ENCODE data around the gene HIP1. TPM values are rescaled to one million over a fixed set of nuclear protein-coding genes. Genes with fewer than 3 reads are reported as not detected.
"Not testable (repeated sequence)": the region's sequence is repeated elsewhere in the genome, so short reads cannot be mapped to it uniquely, and the experiment has no call there.

HIP1 gene
- total RNA-seq, 1 experiment from 2014 or later, result 5.3 TPM

DNA sequence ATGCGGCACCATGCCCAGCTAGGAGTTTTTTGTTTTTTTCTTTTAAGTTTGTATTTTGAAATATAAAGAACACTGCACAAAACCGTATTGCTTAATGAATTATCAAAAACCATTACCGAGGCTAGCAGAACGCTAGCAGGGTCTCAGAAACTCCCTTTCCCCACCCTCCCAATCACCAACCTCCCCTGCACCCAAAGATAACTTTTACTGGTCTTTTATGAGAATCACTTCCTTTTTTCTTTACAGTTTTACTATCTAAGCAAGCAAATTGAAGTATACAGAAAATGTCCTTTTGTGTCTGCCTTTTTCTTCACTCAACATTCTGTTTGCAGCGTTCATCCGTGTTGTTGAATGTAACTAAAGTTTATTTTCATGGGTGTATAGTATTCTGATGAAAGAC lies 13.4 kb downstream of the HIP1 start:
- Histone ChIP-seq H3F3A (ENCODE audit: low read length, unreplicated experiment) (no peaks in the 10 kb centered on the region), H3K9ac (ENCODE audit: low read length) (no peak overlapping the region), H3K9me2 (replicated peaks; ENCODE audit: low read length) (no peaks in the 10 kb centered on the region), H3K4me1 (ENCODE audit: insufficient read depth, low read length) (peaks cover 17% of the 10 kb centered on the region), H3K4me2 (ENCODE audit: low read length) (no peak overlapping the region), H3K4me3 (ENCODE audit: low read length) (no peak overlapping the region), H3K36me3 (ENCODE audit: low read depth, low read length) (no peaks in the 10 kb centered on the region), H3K27me3 (ENCODE audit: low read length) (no peaks in the 10 kb centered on the region), H3K9me3 (ENCODE audit: low read length) (no peaks in the 10 kb centered on the region), H2AFZ (ENCODE audit: low read length) (no peak overlapping the region), H3K79me2 (ENCODE audit: low read length) (no peaks in the 10 kb centered on the region), H3K27ac (ENCODE audit: low read length) (no peak overlapping the region), H4K20me1 (ENCODE audit: low read length) (no peaks in the 10 kb centered on the region)
- no TSS peak for BruUV-seq (replicated peaks)
- intact Hi-C loops (cut with micrococcal nuclease), result no loop called here
- ChIA-PET CTCF (no interaction called here), POLR2A (ENCODE audit: unreplicated experiment) (no interaction called here)
- TF ChIP-seq, protein P1, sequence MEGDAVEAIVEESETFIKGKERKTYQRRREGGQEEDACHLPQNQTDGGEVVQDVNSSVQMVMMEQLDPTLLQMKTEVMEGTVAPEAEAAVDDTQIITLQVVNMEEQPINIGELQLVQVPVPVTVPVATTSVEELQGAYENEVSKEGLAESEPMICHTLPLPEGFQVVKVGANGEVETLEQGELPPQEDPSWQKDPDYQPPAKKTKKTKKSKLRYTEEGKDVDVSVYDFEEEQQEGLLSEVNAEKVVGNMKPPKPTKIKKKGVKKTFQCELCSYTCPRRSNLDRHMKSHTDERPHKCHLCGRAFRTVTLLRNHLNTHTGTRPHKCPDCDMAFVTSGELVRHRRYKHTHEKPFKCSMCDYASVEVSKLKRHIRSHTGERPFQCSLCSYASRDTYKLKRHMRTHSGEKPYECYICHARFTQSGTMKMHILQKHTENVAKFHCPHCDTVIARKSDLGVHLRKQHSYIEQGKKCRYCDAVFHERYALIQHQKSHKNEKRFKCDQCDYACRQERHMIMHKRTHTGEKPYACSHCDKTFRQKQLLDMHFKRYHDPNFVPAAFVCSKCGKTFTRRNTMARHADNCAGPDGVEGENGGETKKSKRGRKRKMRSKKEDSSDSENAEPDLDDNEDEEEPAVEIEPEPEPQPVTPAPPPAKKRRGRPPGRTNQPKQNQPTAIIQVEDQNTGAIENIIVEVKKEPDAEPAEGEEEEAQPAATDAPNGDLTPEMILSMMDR (conservative IDR thresholded peaks at IDR 0.05; ENCODE audit: low read depth, low read length), result no peak
- TF ChIP-seq EZH2phosphoT487 (IDR thresholded peaks at IDR 0.05; ENCODE audit: borderline replicate concordance, low read length) (no peak), EZH2 (IDR thresholded peaks at IDR 0.05; ENCODE audit: low read length, unreplicated experiment) (no peak)
- ATAC-seq (no peak), DNase-seq (no peak)

DNA sequence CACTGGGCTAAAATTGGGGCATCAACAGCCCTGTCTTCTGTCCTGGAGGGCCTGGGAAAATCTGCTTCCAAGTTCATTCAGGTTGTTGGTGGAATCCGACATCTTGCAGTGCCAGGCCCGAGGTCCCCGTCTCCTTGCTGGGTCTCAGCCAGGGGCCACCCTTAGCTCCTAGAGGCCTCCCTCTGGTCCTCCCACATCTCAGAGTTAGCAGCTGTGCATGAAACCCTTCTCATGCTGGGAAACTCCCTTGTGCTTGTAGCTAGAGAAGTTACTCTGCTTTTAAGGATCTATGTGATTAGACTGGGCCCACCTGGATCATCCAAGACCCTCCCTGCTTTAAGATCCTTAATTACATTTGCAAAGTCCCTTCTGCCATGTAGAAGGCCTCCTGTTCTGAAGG lies 15.3 kb downstream of the HIP1 start:
- intact Hi-C loops (cut with micrococcal nuclease), result no loop called here
- H3K36me3 ChIP-seq (ENCODE audit: low read depth, low read length), result no peaks in the 10 kb centered on the region
- no peaks in the 10 kb centered on the region for H3K79me2 ChIP-seq (ENCODE audit: low read length)
- no peaks in the 10 kb centered on the region for H3K27me3 ChIP-seq (ENCODE audit: low read length)
- H3K4me2 ChIP-seq (ENCODE audit: low read length), result no peak overlapping the region
- H3K4me1 ChIP-seq (ENCODE audit: insufficient read depth, low read length), result peaks cover 12% of the 10 kb centered on the region
- H3F3A ChIP-seq (ENCODE audit: low read length, unreplicated experiment), result no peaks in the 10 kb centered on the region
- H3K9me3 ChIP-seq (ENCODE audit: low read length), result no peaks in the 10 kb centered on the region
- no peaks in the 10 kb centered on the region for H4K20me1 ChIP-seq (ENCODE audit: low read length)
- TF ChIP-seq EZH2 (IDR thresholded peaks at IDR 0.05; ENCODE audit: low read length, unreplicated experiment) (no peak), EZH2phosphoT487 (IDR thresholded peaks at IDR 0.05; ENCODE audit: borderline replicate concordance, low read length) (no peak)
- TF ChIP-seq, protein P1 (conservative IDR thresholded peaks at IDR 0.05; ENCODE audit: low read depth, low read length), result no peak
- CTCF ChIA-PET, result no interaction called here
- H3K4me3 ChIP-seq (ENCODE audit: low read length), result no peak overlapping the region
- H3K9ac ChIP-seq (ENCODE audit: low read length), result no peak overlapping the region
- no peak overlapping the region for H2AFZ ChIP-seq (ENCODE audit: low read length)
- H3K9me2 ChIP-seq (replicated peaks; ENCODE audit: low read length), result no peaks in the 10 kb centered on the region
- no peak for DNase-seq
- no peak overlapping the region for H3K27ac ChIP-seq (ENCODE audit: low read length)
- ATAC-seq, result no peak
- BruUV-seq (replicated peaks), result no TSS peak
- POLR2A ChIA-PET (ENCODE audit: unreplicated experiment), result no interaction called here

DNA sequence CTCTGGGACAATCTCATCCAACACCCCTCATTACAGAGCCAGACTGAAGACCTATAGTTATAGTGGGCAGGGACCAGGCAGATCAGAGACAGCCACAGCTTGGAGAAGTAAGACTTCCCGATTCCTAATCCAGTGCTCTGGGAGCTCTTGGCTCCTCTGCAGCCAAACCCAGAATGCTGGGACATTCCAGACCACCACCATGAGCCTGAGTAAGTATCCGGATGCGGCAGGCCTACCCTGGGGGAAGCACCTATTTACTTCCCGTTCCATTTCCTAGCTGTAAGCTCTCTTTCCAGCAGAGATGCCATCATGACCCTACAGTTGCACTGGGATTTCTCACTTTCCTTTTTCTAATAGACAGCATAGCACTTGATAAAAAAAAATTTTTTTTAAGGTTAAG lies 16.4 kb downstream of the HIP1 start:
- intact Hi-C loops (cut with micrococcal nuclease), result no loop called here

DNA sequence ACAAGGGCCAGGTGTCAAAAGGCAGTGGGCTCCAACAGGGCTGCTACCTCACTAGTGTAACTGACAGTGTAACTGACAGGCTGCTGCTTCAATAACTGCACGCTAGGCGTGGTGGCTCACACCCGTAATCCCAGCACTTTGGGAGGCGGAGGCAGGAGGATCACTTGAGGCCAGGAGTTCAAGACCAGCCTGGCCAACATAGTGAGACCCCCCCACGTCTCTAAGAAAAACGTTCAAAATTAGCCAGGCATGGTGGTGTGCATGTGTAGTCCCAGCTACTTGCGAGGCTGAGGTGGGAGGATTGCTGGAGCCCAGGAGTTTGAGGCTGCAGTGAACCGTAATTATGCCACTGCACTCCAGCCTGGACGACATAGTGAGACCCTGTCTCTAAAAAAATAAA lies 16.8 kb downstream of the HIP1 start:
- DNase-seq; CTCF ChIA-PET; H2AFZ ChIP-seq (ENCODE audit: low read length); H4K20me1 ChIP-seq (ENCODE audit: low read length); H3F3A ChIP-seq (ENCODE audit: low read length, unreplicated experiment); H3K27me3 ChIP-seq (ENCODE audit: low read length); H3K36me3 ChIP-seq (ENCODE audit: low read depth, low read length); H3K4me1 ChIP-seq (ENCODE audit: insufficient read depth, low read length); ATAC-seq; H3K9me2 ChIP-seq (replicated peaks; ENCODE audit: low read length); H3K9me3 ChIP-seq (ENCODE audit: low read length); H3K4me3 ChIP-seq (ENCODE audit: low read length); H3K27ac ChIP-seq (ENCODE audit: low read length); H3K4me2 ChIP-seq (ENCODE audit: low read length); H3K79me2 ChIP-seq (ENCODE audit: low read length); BruUV-seq (replicated peaks); H3K9ac ChIP-seq (ENCODE audit: low read length); intact Hi-C loops (cut with micrococcal nuclease): not testable (repeated sequence)
- POLR2A ChIA-PET (ENCODE audit: unreplicated experiment), result interaction anchor here (0.6 kb wide), 1 partner anchor 10 kb away, joined by 12 read pairs; no protein-coding TSS in a partner anchor

More for the DNA sequence above, 16.4 kb downstream of the HIP1 start:
- H3K9ac ChIP-seq (ENCODE audit: low read length), result no peak overlapping the region
- no peaks in the 10 kb centered on the region for H3F3A ChIP-seq (ENCODE audit: low read length, unreplicated experiment)
- H3K4me3 ChIP-seq (ENCODE audit: low read length), result no peak overlapping the region
- DNase-seq (no peak), ATAC-seq (no peak)
- H3K4me1 ChIP-seq (ENCODE audit: insufficient read depth, low read length), result peaks cover 4% of the 10 kb centered on the region; the same call in 1 of the 2 replicates
- BruUV-seq (replicated peaks), result no TSS peak
- TF ChIP-seq, protein P1 (conservative IDR thresholded peaks at IDR 0.05; ENCODE audit: low read depth, low read length), result no peak
- no peak for TF ChIP-seq EZH2phosphoT487 (IDR thresholded peaks at IDR 0.05; ENCODE audit: borderline replicate concordance, low read length)
- H3K27ac ChIP-seq (ENCODE audit: low read length), result no peak overlapping the region
- H3K4me2 ChIP-seq (ENCODE audit: low read length), result no peak overlapping the region
- H3K36me3 ChIP-seq (ENCODE audit: low read depth, low read length), result no peaks in the 10 kb centered on the region
- ChIA-PET POLR2A (ENCODE audit: unreplicated experiment) (no interaction called here), CTCF (no interaction called here)
- no peaks in the 10 kb centered on the region for H3K79me2 ChIP-seq (ENCODE audit: low read length)
- no peaks in the 10 kb centered on the region for H3K27me3 ChIP-seq (ENCODE audit: low read length)
- no peak overlapping the region for H2AFZ ChIP-seq (ENCODE audit: low read length)
- no peaks in the 10 kb centered on the region for H3K9me2 ChIP-seq (replicated peaks; ENCODE audit: low read length)
- no peaks in the 10 kb centered on the region for H3K9me3 ChIP-seq (ENCODE audit: low read length)
- H4K20me1 ChIP-seq (ENCODE audit: low read length), result no peaks in the 10 kb centered on the region

Data from PC-3 (cell line).